ENCODE data around the gene EXTL1.
A peak's percentile ranks its signal among the peaks of the same experiment; 100 is the strongest.
"Not testable (repeated sequence)": the region's sequence is repeated elsewhere in the genome, so short reads cannot be mapped to it uniquely, and the experiment has no call there.

Gene EXTL1

GRCh38 chr1:26021647-26022403 is at the start of gene EXTL1:
Gene EXTL1 (plus strand): TSS chr1:26021775. CDS start chr1:26022647, 872 bp downstream.
- peak; percentile 66 for DNase-seq

- no peak for DNase-seq
Observed at GRCh38 chr1:25971811-25972180, 49.8 kb upstream of the EXTL1 start.

- DNase-seq, result peak; percentile 41
Observed at GRCh38 chr1:25973610-25974321, 47.8 kb upstream of the EXTL1 start.

- no peak for DNase-seq
Observed at GRCh38 chr1:25977801-25978200, 43.8 kb upstream of the EXTL1 start.

GRCh38 chr1:25978403-25978802 is 43.2 kb upstream of the EXTL1 start:
- no peak for DNase-seq

- DNase-seq, result no peak
Observed at GRCh38 chr1:25979210-25979609, 42.4 kb upstream of the EXTL1 start.

- no peak for DNase-seq
Observed at GRCh38 chr1:25985171-25985570, 36.4 kb upstream of the EXTL1 start.

- no peak for DNase-seq
Observed at GRCh38 chr1:25985670-25986069, 35.9 kb upstream of the EXTL1 start.

GRCh38 chr1:25986773-25987172 is 34.8 kb upstream of the EXTL1 start:
- DNase-seq, result not testable (repeated sequence)

- no peak for DNase-seq
Observed at GRCh38 chr1:25987951-25988350, 33.6 kb upstream of the EXTL1 start.

GRCh38 chr1:25989440-25990234 is 31.9 kb upstream of the EXTL1 start:
- no peak for DNase-seq

GRCh38 chr1:25990251-25990650 is 31.3 kb upstream of the EXTL1 start:
- DNase-seq, result no peak

GRCh38 chr1:25990702-25991395 is 30.7 kb upstream of the EXTL1 start:
- DNase-seq, result no peak

- DNase-seq, result peak; percentile 52
Observed at GRCh38 chr1:25991937-25992688, 29.5 kb upstream of the EXTL1 start.

GRCh38 chr1:25992689-25993171 is 28.8 kb upstream of the EXTL1 start:
- no peak for DNase-seq

- no peak for DNase-seq
Observed at GRCh38 chr1:25993197-25993951, 28.2 kb upstream of the EXTL1 start.

GRCh38 chr1:25994402-25995150 is 27.0 kb upstream of the EXTL1 start:
- DNase-seq, result no peak

- peak; percentile 33 for DNase-seq
Observed at GRCh38 chr1:25996966-25997827, 24.4 kb upstream of the EXTL1 start.
